Bronchial epithelial cell (primary cell): Measurements from ENCODE around the gene RHBDL1. TPM values are rescaled to one million over a fixed set of nuclear protein-coding genes. Genes with fewer than 3 reads are reported as not detected.
"Not testable (repeated sequence)": the region's sequence is repeated elsewhere in the genome, so short reads cannot be mapped to it uniquely, and the experiment has no call there.

Experiments
- DNase-seq: peaks from one replicate; pipeline ENCODE4 v3.0.0-alpha.2; 2010; ENCODE audit warnings: low read depth
- FAIRE-seq: peaks from 2 replicates; lab custom pipeline; 2011; peaks lifted over from hg19 to GRCh38; lab: Jason Lieb, UNC
- H3K27me3 ChIP-seq: 2 replicates; pipeline ENCODE4 v1.5.1; 2011; ENCODE audit warnings: low read length; ENCODE audit not compliant: control insufficient read depth, insufficient read depth
- H3K36me3 ChIP-seq: 2 replicates; pipeline ENCODE4 v1.5.1; 2011; ENCODE audit warnings: low read length; ENCODE audit not compliant: control insufficient read depth, insufficient read depth
- H3K4me3 ChIP-seq: 2 replicates; pipeline ENCODE4 v1.5.1; 2011; ENCODE audit warnings: mild to moderate bottlenecking, low read depth, low read length, control low read depth
- CTCF ChIP-seq: IDR thresholded peaks from 2 replicates; pipeline ENCODE4 v1.5.1; 2011; ENCODE audit warnings: mild to moderate bottlenecking, moderate library complexity, low read length, control low read depth, inconsistent platforms; ENCODE audit not compliant: insufficient read depth, severe bottlenecking
- total RNA-seq: library from RNA; depleted of rRNA; stranded (reverse); fragments of >200 nt; gene quantifications from 2 replicates; pipeline ENCODE4 v1.2.1, GENCODE V29; 2014

The RHBDL1 gene
- total RNA-seq, 1 donor from 2014 or later, result 14.0 TPM

GRCh38 chr16:689175-689897 is 13.9 kb downstream of the RHBDL1 start:
- DNase-seq (no peak), FAIRE-seq (peak; percentile 32)
- Histone ChIP-seq H3K4me3 (peak overlapping the region; percentile 83), H3K36me3 (peaks cover 7% of the 10 kb centered on the region), H3K27me3 (no peaks in the 10 kb centered on the region)
- no peak for TF ChIP-seq CTCF

GRCh38 chr16:691242-691641 is 15.8 kb downstream of the RHBDL1 start:
- FAIRE-seq, H3K27me3 ChIP-seq, H3K4me3 ChIP-seq, DNase-seq, H3K36me3 ChIP-seq: not testable (repeated sequence)

GRCh38 chr16:692356-693108 is 17.1 kb downstream of the RHBDL1 start:
- DNase-seq, result no peak
- FAIRE-seq, result no peak
- no peak for TF ChIP-seq CTCF
- H3K27me3 ChIP-seq, result peaks cover 3% of the 10 kb centered on the region
- H3K36me3 ChIP-seq, result peaks cover 2% of the 10 kb centered on the region
- H3K4me3 ChIP-seq, result no peak overlapping the region

- H3K36me3 ChIP-seq, result no peaks in the 10 kb centered on the region
- H3K4me3 ChIP-seq, result no peak overlapping the region
- DNase-seq (no peak), FAIRE-seq (no peak)
- TF ChIP-seq CTCF, result no peak
- H3K27me3 ChIP-seq, result peaks cover 3% of the 10 kb centered on the region
Observed at GRCh38 chr16:693364-693763, 17.9 kb downstream of the RHBDL1 start.

GRCh38 chr16:693766-694165 is 18.3 kb downstream of the RHBDL1 start:
- no peaks in the 10 kb centered on the region for H3K36me3 ChIP-seq
- FAIRE-seq (no peak), DNase-seq (no peak)
- H3K4me3 ChIP-seq, result no peak overlapping the region
- peaks cover 3% of the 10 kb centered on the region for H3K27me3 ChIP-seq
- TF ChIP-seq CTCF, result no peak

GRCh38 chr16:694187-694862 is 18.9 kb downstream of the RHBDL1 start:
- TF ChIP-seq CTCF, result no peak
- FAIRE-seq (no peak), DNase-seq (no peak)
- peaks cover 3% of the 10 kb centered on the region for H3K27me3 ChIP-seq
- peak overlapping the region; percentile 39 for H3K4me3 ChIP-seq
- H3K36me3 ChIP-seq, result no peaks in the 10 kb centered on the region
